ENCODE data around the gene ECE1. TPM values are rescaled to one million over a fixed set of nuclear protein-coding genes. Genes with fewer than 3 reads are reported as not detected.

ECE1 gene
- total and polyA plus RNA-seq, 2 experiments from 2014 or later, result 42.4 to 59.1 TPM

DNA sequence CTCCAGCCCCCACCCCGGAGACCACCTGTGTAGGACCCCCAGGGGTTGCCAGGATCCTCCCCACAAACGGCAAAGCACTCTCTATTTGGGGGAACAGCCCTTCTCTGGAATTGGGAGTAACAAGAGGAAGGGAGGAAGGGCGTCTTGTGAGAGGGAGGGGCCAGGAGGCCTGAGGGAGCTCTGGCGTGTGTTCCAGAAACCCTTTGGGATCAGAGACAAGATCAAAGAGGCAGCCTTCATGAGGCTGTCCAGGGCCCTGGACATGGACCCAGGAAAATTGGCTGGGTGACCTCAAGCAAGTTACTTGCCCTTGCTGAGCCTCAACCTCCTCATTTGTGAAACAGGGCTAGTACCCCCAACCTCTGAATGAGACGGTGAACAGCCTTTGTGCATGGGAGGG lies 18.1 kb upstream of the ECE1 start:
- Histone ChIP-seq H3K36me3 (no peaks in the 10 kb centered on the region), H3K9me3 (ENCODE audit: low read depth) (no peaks in the 10 kb centered on the region), H3K4me1 (ENCODE audit: low read depth) (peaks cover 30% of the 10 kb centered on the region), H3K4me3 (no peak overlapping the region), H3K27ac (peak overlapping the region; percentile 70), H3K27me3 (no peaks in the 10 kb centered on the region)
- no peak for DNase-seq (ENCODE audit: low read depth in 1 of 2, low spot score in 1 of 2)
- TF ChIP-seq, protein P1, sequence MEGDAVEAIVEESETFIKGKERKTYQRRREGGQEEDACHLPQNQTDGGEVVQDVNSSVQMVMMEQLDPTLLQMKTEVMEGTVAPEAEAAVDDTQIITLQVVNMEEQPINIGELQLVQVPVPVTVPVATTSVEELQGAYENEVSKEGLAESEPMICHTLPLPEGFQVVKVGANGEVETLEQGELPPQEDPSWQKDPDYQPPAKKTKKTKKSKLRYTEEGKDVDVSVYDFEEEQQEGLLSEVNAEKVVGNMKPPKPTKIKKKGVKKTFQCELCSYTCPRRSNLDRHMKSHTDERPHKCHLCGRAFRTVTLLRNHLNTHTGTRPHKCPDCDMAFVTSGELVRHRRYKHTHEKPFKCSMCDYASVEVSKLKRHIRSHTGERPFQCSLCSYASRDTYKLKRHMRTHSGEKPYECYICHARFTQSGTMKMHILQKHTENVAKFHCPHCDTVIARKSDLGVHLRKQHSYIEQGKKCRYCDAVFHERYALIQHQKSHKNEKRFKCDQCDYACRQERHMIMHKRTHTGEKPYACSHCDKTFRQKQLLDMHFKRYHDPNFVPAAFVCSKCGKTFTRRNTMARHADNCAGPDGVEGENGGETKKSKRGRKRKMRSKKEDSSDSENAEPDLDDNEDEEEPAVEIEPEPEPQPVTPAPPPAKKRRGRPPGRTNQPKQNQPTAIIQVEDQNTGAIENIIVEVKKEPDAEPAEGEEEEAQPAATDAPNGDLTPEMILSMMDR (IDR thresholded peaks at IDR 0.05; ENCODE audit: low read depth, low read length), result no peak

GRCh38 chr1:21307663-21308305 lies 17.5 kb upstream of the ECE1 start:
- Histone ChIP-seq H3K4me1 (ENCODE audit: low read depth) (peaks cover 32% of the 10 kb centered on the region), H3K4me3 (no peak overlapping the region), H3K27me3 (no peaks in the 10 kb centered on the region), H3K27ac (peak overlapping the region; percentile 70), H3K36me3 (no peaks in the 10 kb centered on the region), H3K9me3 (ENCODE audit: low read depth) (no peaks in the 10 kb centered on the region)
- TF ChIP-seq, protein P1 (IDR thresholded peaks at IDR 0.05; ENCODE audit: low read depth, low read length), result no peak
- no peak for DNase-seq (ENCODE audit: low read depth in 1 of 2, low spot score in 1 of 2)

DNA sequence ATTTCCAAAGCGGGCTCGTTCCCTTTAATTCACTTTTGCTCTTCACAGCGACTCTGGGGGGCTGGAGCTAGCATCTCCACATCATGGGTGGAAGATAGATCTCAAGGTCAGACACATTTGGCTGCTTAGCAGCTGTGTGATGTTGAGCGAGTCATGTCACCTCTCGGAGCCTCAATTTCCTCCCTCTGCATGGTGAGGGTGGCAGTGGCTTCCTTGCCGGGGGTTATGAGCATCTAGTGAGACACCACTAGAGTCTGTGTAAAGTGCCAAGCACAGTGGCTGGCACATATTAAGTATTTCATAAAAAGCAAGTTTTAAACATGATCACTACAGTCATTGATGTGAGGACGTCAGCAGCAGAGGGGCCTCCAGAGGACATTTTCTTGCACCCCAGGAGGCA lies 16.9 kb upstream of the ECE1 start:
- TF ChIP-seq, protein P1 (IDR thresholded peaks at IDR 0.05; ENCODE audit: low read depth, low read length), result no peak
- Histone ChIP-seq H3K9me3 (ENCODE audit: low read depth) (no peaks in the 10 kb centered on the region), H3K27ac (no peak overlapping the region), H3K27me3 (no peaks in the 10 kb centered on the region), H3K4me1 (ENCODE audit: low read depth) (peaks cover 36% of the 10 kb centered on the region), H3K4me3 (no peak overlapping the region), H3K36me3 (no peaks in the 10 kb centered on the region)
- DNase-seq (ENCODE audit: low read depth in 1 of 2, low spot score in 1 of 2), result no peak

DNA sequence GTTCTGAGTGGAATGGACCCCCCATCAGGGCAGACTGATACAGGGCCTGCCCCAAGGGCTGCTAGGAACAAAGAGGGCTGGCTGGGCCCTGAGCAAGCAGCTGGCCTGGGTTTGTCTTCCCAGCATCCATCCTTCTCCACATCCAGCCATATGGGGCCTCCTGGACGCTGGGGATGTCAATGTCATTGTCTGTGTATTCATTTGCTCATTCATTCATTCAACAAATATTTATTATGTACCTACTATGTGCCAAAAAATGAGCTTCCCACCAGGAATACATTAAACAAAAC lies 15.6 kb upstream of the ECE1 start:
- TF ChIP-seq, protein P1 (IDR thresholded peaks at IDR 0.05; ENCODE audit: low read depth, low read length), result no peak
- H3K4me3 ChIP-seq, result no peak overlapping the region
- H3K36me3 ChIP-seq, result no peaks in the 10 kb centered on the region
- H3K27ac ChIP-seq, result no peak overlapping the region
- DNase-seq (ENCODE audit: low read depth in 1 of 2, low spot score in 1 of 2), result no peak
- no peaks in the 10 kb centered on the region for H3K9me3 ChIP-seq (ENCODE audit: low read depth)
- H3K4me1 ChIP-seq (ENCODE audit: low read depth), result peaks cover 38% of the 10 kb centered on the region
- H3K27me3 ChIP-seq, result no peaks in the 10 kb centered on the region

DNA sequence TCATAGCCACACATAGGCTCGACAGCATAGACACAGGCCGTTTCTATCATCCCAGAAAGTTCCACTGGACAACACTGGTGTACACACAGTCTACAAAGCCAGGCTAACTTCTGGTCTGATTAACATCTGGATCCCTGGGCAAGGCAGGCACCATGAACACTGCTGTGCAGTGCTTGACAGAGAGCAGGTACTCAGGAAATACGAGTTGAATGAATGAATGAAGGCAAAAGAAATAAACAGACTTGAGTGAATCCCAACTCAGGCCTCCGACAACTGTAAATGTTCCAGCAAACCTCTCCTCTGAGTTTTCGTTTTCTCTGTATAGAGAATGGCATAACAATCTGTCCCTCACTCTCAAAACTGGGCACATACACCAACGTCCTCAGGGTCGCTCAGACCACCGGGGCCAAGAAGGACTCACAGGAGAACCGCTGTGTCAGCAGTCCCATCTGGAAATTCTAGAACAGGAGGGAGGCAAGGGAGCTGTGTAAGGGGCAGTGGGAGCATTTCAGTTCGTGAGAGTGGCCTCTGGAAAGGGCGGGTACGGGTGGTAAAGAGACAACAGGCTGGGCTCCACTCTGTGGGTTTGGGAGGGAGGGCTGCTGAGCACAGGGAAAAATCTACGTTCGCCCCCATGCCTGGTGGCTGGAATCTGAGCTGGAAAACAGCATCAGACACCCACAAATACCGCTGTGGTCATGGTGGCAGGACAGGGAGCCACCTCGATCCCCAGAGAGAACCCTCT lies 15.1 kb upstream of the ECE1 start:
- TF ChIP-seq, protein P1 (IDR thresholded peaks at IDR 0.05; ENCODE audit: low read depth, low read length), result no peak
- no peak overlapping the region for H3K4me3 ChIP-seq

More for the DNA sequence above, 15.1 kb upstream of the ECE1 start:
- no peaks in the 10 kb centered on the region for H3K27me3 ChIP-seq
- no peak for DNase-seq (ENCODE audit: low read depth in 1 of 2, low spot score in 1 of 2)
- peak overlapping the region; percentile 57 for H3K27ac ChIP-seq
- H3K36me3 ChIP-seq, result no peaks in the 10 kb centered on the region
- H3K4me1 ChIP-seq (ENCODE audit: low read depth), result peaks cover 38% of the 10 kb centered on the region
- H3K9me3 ChIP-seq (ENCODE audit: low read depth), result no peaks in the 10 kb centered on the region

Data from cardiac muscle cell (in vitro differentiated cells and primary cell).